HFFc6 (cell line): ENCODE measurements around the gene ARHGAP10. TPM values are rescaled to one million over a fixed set of nuclear protein-coding genes. Genes with fewer than 3 reads are reported as not detected.

Experiments used
- DNase-seq: peaks from one replicate; pipeline ENCODE4 v3.0.0-alpha.2; 2018
- H3K27ac Mint-ChIP-seq: 2 replicates; pipeline ENCODE4 v1.8.0; 2020; ENCODE audit warnings: mild to moderate bottlenecking, mixed read lengths
- H3K27me3 Mint-ChIP-seq: 2 replicates; pipeline ENCODE4 v1.8.0; 2021; ENCODE audit warnings: mild to moderate bottlenecking, moderate library complexity, mixed read lengths; ENCODE audit not compliant: insufficient read depth
- H3K36me3 Mint-ChIP-seq: 2 replicates; pipeline ENCODE4 v1.8.0; 2021; ENCODE audit warnings: low read depth, mixed read lengths
- H3K4me1 Mint-ChIP-seq: 2 replicates; pipeline ENCODE4 v1.8.0; 2020; ENCODE audit warnings: low read depth, mixed read lengths
- H3K4me3 Mint-ChIP-seq: 2 replicates; pipeline ENCODE4 v1.8.0; 2020; ENCODE audit warnings: mild to moderate bottlenecking, moderate library complexity, mixed read lengths
- H3K9me3 Mint-ChIP-seq: 2 replicates; pipeline ENCODE4 v1.8.0; 2020; ENCODE audit warnings: mild to moderate bottlenecking, mixed read lengths
- CTCF ChIP-seq: fragments of 200-600 bp; sonication (generic); IDR thresholded peaks from 2 replicates; pipeline ENCODE4 v1.5.0; 2021; ENCODE audit warnings: antibody characterized with exemption, mild to moderate bottlenecking
- total RNA-seq, 6 experiments: library from RNA; stranded (reverse); fragmentation: NEBNext Ultra II Directional; extraction: Animal tissue kit (Norgen Biotek cat#: 25700); gene quantifications; 2 replicates in 1 of 6; 3 replicates in 5 of 6; pipeline ENCODE4 v1.2.3, GENCODE V29; 2021

Gene ARHGAP10
- total RNA-seq, 6 experiments from 2014 or later = 31.1 to 37.1 (median 32.3) TPM

GRCh38 chr4:147770831-147771230 is 38.9 kb downstream of the ARHGAP10 start:
- Mint-ChIP-seq H3K4me3 (no peak overlapping the region), H3K4me1 (peaks cover 77% of the 10 kb centered on the region), H3K27ac (peak overlapping the region; percentile 55), H3K27me3 (no peaks in the 10 kb centered on the region), H3K36me3 (peaks cover 6% of the 10 kb centered on the region; the same call in 1 of the 2 replicates), H3K9me3 (no peaks in the 10 kb centered on the region)
- DNase-seq = no peak
- TF ChIP-seq CTCF = no peak

- no peak for DNase-seq
- peak overlapping the region; percentile 88 for H3K27ac Mint-ChIP-seq
- peaks cover 6% of the 10 kb centered on the region; the same call in 1 of the 2 replicates for H3K36me3 Mint-ChIP-seq
- peak overlapping the region; percentile 78 for H3K4me3 Mint-ChIP-seq
- no peak for TF ChIP-seq CTCF
- no peaks in the 10 kb centered on the region for H3K27me3 Mint-ChIP-seq
- no peaks in the 10 kb centered on the region for H3K9me3 Mint-ChIP-seq
- peaks cover 85% of the 10 kb centered on the region for H3K4me1 Mint-ChIP-seq
Measured at GRCh38 chr4:147772056-147772455, 40.2 kb downstream of the ARHGAP10 start.

- Mint-ChIP-seq H3K27me3 (no peaks in the 10 kb centered on the region), H3K9me3 (no peaks in the 10 kb centered on the region), H3K27ac (peak overlapping the region; percentile 88), H3K4me3 (peak overlapping the region; percentile 78), H3K4me1 (peaks cover 88% of the 10 kb centered on the region), H3K36me3 (peaks cover 6% of the 10 kb centered on the region; the same call in 1 of the 2 replicates)
- TF ChIP-seq CTCF = no peak
- peak; percentile 78 for DNase-seq
Measured at GRCh38 chr4:147772459-147772969, 40.6 kb downstream of the ARHGAP10 start.

DNA sequence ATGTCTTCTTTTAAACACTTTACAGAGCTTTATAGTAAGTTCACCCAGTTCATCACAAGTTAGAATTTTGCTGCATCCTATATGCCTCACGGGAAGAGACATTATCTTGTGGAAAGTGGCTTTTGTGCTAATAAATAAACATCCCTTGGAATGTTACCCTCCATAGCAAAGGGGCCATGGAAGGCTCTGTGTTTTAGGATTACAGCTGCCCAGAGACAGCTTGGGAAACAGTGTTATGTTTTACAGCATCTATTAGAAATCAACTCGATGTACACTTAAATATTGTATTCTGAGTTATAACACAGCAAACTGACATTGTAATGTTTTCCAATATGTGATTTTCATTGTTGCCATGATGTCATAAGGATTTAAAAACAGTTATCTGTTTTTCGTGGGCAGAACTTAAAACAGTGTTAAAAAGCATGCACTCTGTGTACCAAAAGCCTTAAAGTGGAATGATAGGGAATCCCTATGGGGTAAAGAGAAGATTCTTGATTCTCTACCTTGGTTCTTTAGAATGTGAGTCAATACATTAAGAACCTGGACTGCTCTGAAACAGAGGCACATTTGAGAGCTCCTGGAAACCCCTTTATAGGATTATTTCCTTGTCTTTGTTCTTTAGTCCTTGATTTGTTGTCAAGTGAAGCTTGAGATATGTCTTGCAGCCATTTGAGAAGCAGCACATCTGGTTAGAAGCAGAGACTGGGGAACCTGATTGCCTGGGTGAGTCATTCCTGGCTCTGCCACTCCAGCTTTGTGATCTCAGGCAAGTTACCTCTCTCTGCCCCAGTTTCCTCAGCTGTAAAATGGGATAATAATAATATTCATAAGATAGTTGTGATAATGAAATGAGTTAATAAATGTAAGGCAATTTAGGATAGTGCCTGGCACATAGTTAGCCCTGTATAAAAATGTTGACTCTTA is 41.6 kb downstream of the ARHGAP10 start:
- peaks cover 6% of the 10 kb centered on the region; the same call in 1 of the 2 replicates for H3K36me3 Mint-ChIP-seq

DNA sequence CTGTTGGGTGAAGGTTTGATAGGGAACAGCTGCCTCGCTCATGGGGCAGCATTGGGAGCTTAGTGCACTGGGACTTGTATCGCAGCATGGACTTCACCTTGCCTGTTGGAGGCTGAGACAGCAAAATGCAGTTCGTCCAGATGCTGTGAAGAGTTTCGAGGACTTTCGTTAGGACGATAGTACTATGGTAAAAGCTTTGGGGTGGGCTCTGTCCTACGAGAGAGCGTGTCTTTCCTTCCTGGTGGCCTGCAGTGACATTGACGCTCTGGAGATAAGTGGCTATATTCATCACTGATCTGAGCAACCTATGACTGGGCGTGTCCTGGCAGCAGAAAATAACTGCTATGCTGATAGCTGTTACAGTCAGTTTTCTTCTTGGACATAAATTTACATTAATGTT is 44.8 kb downstream of the ARHGAP10 start:
- peaks cover 88% of the 10 kb centered on the region for H3K4me1 Mint-ChIP-seq

More for the DNA sequence above, 41.6 kb downstream of the ARHGAP10 start:
- peak overlapping the region; percentile 88 for H3K27ac Mint-ChIP-seq
- peak; percentile 33 for DNase-seq
- H3K4me1 Mint-ChIP-seq = peaks cover 88% of the 10 kb centered on the region
- TF ChIP-seq CTCF = no peak
- H3K4me3 Mint-ChIP-seq = peak overlapping the region; percentile 78; the same call in 1 of the 2 replicates
- H3K27me3 Mint-ChIP-seq = no peaks in the 10 kb centered on the region
- H3K9me3 Mint-ChIP-seq = no peaks in the 10 kb centered on the region

More for the DNA sequence above, 44.8 kb downstream of the ARHGAP10 start:
- DNase-seq = no peak
- Mint-ChIP-seq H3K27me3 (no peaks in the 10 kb centered on the region), H3K4me3 (no peak overlapping the region), H3K27ac (no peak overlapping the region), H3K36me3 (no peaks in the 10 kb centered on the region), H3K9me3 (no peaks in the 10 kb centered on the region)
- no peak for TF ChIP-seq CTCF
